Measurements from ENCODE around the gene UBTD1.
"Not testable (repeated sequence)": the region's sequence is repeated elsewhere in the genome, so short reads cannot be mapped to it uniquely, and the experiment has no call there.

UBTD1 gene

GRCh38 chr10:97573672-97574071, 74.9 kb downstream of the UBTD1 start:
- peaks cover 13% of the 10 kb centered on the region for H3K79me2 ChIP-seq (ENCODE audit: control insufficient read depth, insufficient read depth, low read length, poor library complexity)
- no peak overlapping the region for H3K4ac ChIP-seq (ENCODE audit: low read depth, low read length)
- H3K27me3 ChIP-seq (ENCODE audit: insufficient read depth, low read length), result no peaks in the 10 kb centered on the region
- no peak overlapping the region for H2AFZ ChIP-seq (ENCODE audit: insufficient read depth, low read length, poor library complexity)
- H4K8ac ChIP-seq (ENCODE audit: low read depth, low read length), result no peak overlapping the region
- no peak overlapping the region for H3K23ac ChIP-seq (ENCODE audit: low read length)
- H4K91ac ChIP-seq (ENCODE audit: low read depth, low read length), result no peak overlapping the region
- H3K79me1 ChIP-seq (ENCODE audit: low read length), result peaks cover 42% of the 10 kb centered on the region
- peaks cover 7 to 11% of the 10 kb centered on the region in 2 experiments for H3K36me3 ChIP-seq (ENCODE audit: control insufficient read depth in 1 of 2, insufficient read depth in 2 of 2, low read length in 2 of 2)
- no peak overlapping the region for H2AK5ac ChIP-seq (ENCODE audit: low read length)
- no peak overlapping the region for H2BK120ac ChIP-seq (ENCODE audit: insufficient read depth, low read length, poor library complexity)
- H3K4me1 ChIP-seq (ENCODE audit: control insufficient read depth in 1 of 2, insufficient read depth in 2 of 2, low read length in 2 of 2), result peaks cover 45 to 49% of the 10 kb centered on the region in 2 experiments
- H3K18ac ChIP-seq (ENCODE audit: low read length), result no peak overlapping the region
- H2BK12ac ChIP-seq (ENCODE audit: low read length), result peak overlapping the region; percentile 44
- no peak for DNase-seq
- H3K9me3 ChIP-seq (ENCODE audit: insufficient read depth, low read depth, low read length), result no peaks in the 10 kb centered on the region
- H3K4me3 ChIP-seq (ENCODE audit: low read depth, low read length), result no peak overlapping the region
- no CpG with 5 or more reads among the region's 2 CpGs for WGBS (ENCODE audit: extremely low coverage, insufficient coverage, insufficient read length)
- H3K9ac ChIP-seq (ENCODE audit: low read length), result no peak overlapping the region
- no peak overlapping the region for H3K4me2 ChIP-seq (ENCODE audit: low read length)
- no peak overlapping the region for H2BK5ac ChIP-seq (ENCODE audit: low read depth, low read length, poor library complexity)
- no peak overlapping the region for H3K14ac ChIP-seq (ENCODE audit: low read length)
- no peak overlapping the region for H4K12ac ChIP-seq (ENCODE audit: low read depth, low read length)
- no peak overlapping the region for H3K27ac ChIP-seq (ENCODE audit: low read depth, low read length)

GRCh38 chr10:97574374-97575126, 75.8 kb downstream of the UBTD1 start:
- Histone ChIP-seq H3K9me3 (ENCODE audit: insufficient read depth, low read depth, low read length) (no peaks in the 10 kb centered on the region), H2BK12ac (ENCODE audit: low read length) (peak overlapping the region; percentile 37), H3K4me2 (ENCODE audit: low read length) (peak overlapping the region; percentile 8), H4K12ac (ENCODE audit: low read depth, low read length) (no peak overlapping the region), H3K79me2 (ENCODE audit: control insufficient read depth, insufficient read depth, low read length, poor library complexity) (peaks cover 13% of the 10 kb centered on the region), H3K18ac (ENCODE audit: low read length) (no peak overlapping the region), H3K4ac (ENCODE audit: low read depth, low read length) (no peak overlapping the region), H4K8ac (ENCODE audit: low read depth, low read length) (peak overlapping the region; percentile 67), H3K27ac (ENCODE audit: low read depth, low read length) (peak overlapping the region; percentile 73), H3K36me3 (ENCODE audit: control insufficient read depth in 1 of 2, insufficient read depth in 2 of 2, low read length in 2 of 2) (peaks cover 5 to 8% of the 10 kb centered on the region in 2 experiments), H3K27me3 (ENCODE audit: insufficient read depth, low read length) (no peaks in the 10 kb centered on the region), H4K91ac (ENCODE audit: low read depth, low read length) (peak overlapping the region; percentile 87), H3K9ac (ENCODE audit: low read length) (no peak overlapping the region), H2AK5ac (ENCODE audit: low read length) (peak overlapping the region; percentile 59), H2BK120ac (ENCODE audit: insufficient read depth, low read length, poor library complexity) (peak overlapping the region; percentile 78), H2AFZ (ENCODE audit: insufficient read depth, low read length, poor library complexity) (no peak overlapping the region), H3K79me1 (ENCODE audit: low read length) (peaks cover 42% of the 10 kb centered on the region), H3K4me3 (ENCODE audit: low read depth, low read length) (no peak overlapping the region), H3K4me1 (ENCODE audit: control insufficient read depth in 1 of 2, insufficient read depth in 2 of 2, low read length in 2 of 2) (peaks cover 45 to 49% of the 10 kb centered on the region in 2 experiments), H3K14ac (ENCODE audit: low read length) (peak overlapping the region; percentile 42), H3K23ac (ENCODE audit: low read length) (no peak overlapping the region), H2BK5ac (ENCODE audit: low read depth, low read length, poor library complexity) (peak overlapping the region; percentile 63)
- DNase-seq, result peak; percentile 88 to 92
- no CpG with 5 or more reads among the region's 4 CpGs for WGBS (ENCODE audit: extremely low coverage, insufficient coverage, insufficient read length)

GRCh38 chr10:97575127-97575668, 76.5 kb downstream of the UBTD1 start:
- H3K79me1 ChIP-seq (ENCODE audit: low read length), result peaks cover 41% of the 10 kb centered on the region
- H4K91ac ChIP-seq (ENCODE audit: low read depth, low read length), result peak overlapping the region; percentile 50
- peak overlapping the region; percentile 85 for H2AK5ac ChIP-seq (ENCODE audit: low read length)
- DNase-seq, result no peak
- H3K9ac ChIP-seq (ENCODE audit: low read length), result no peak overlapping the region
- H2AFZ ChIP-seq (ENCODE audit: insufficient read depth, low read length, poor library complexity), result no peak overlapping the region
- no peak overlapping the region for H3K4me3 ChIP-seq (ENCODE audit: low read depth, low read length)
- peaks cover 13% of the 10 kb centered on the region for H3K79me2 ChIP-seq (ENCODE audit: control insufficient read depth, insufficient read depth, low read length, poor library complexity)
- H3K27ac ChIP-seq (ENCODE audit: low read depth, low read length), result peak overlapping the region; percentile 68
- H2BK12ac ChIP-seq (ENCODE audit: low read length), result peak overlapping the region; percentile 21
- no peak overlapping the region for H3K23ac ChIP-seq (ENCODE audit: low read length)
- H4K12ac ChIP-seq (ENCODE audit: low read depth, low read length), result no peak overlapping the region
- peaks cover 4 to 5% of the 10 kb centered on the region in 2 experiments for H3K36me3 ChIP-seq (ENCODE audit: control insufficient read depth in 1 of 2, insufficient read depth in 2 of 2, low read length in 2 of 2)
- H3K4ac ChIP-seq (ENCODE audit: low read depth, low read length), result peak overlapping the region; percentile 70
- peaks cover 42 to 46% of the 10 kb centered on the region in 2 experiments for H3K4me1 ChIP-seq (ENCODE audit: control insufficient read depth in 1 of 2, insufficient read depth in 2 of 2, low read length in 2 of 2)
- no peaks in the 10 kb centered on the region for H3K9me3 ChIP-seq (ENCODE audit: insufficient read depth, low read depth, low read length)
- H3K27me3 ChIP-seq (ENCODE audit: insufficient read depth, low read length), result no peaks in the 10 kb centered on the region
- H2BK5ac ChIP-seq (ENCODE audit: low read depth, low read length, poor library complexity), result peak overlapping the region; percentile 55
- H4K8ac ChIP-seq (ENCODE audit: low read depth, low read length), result peak overlapping the region; percentile 14
- H3K4me2 ChIP-seq (ENCODE audit: low read length), result no peak overlapping the region
- peak overlapping the region; percentile 78 for H2BK120ac ChIP-seq (ENCODE audit: insufficient read depth, low read length, poor library complexity)
- no CpG with 5 or more reads among the region's 6 CpGs for WGBS (ENCODE audit: extremely low coverage, insufficient coverage, insufficient read length)
- H3K14ac ChIP-seq (ENCODE audit: low read length), result peak overlapping the region; percentile 34
- H3K18ac ChIP-seq (ENCODE audit: low read length), result peak overlapping the region; percentile 49

GRCh38 chr10:97576487-97576886, 77.8 kb downstream of the UBTD1 start:
- not testable (repeated sequence) for H3K79me2 ChIP-seq (ENCODE audit: control insufficient read depth, insufficient read depth, low read length, poor library complexity); H3K27me3 ChIP-seq (ENCODE audit: insufficient read depth, low read length); H3K9ac ChIP-seq (ENCODE audit: low read length); H3K36me3 ChIP-seq (ENCODE audit: control insufficient read depth in 1 of 2, insufficient read depth in 2 of 2, low read length in 2 of 2); H2BK5ac ChIP-seq (ENCODE audit: low read depth, low read length, poor library complexity); H2BK12ac ChIP-seq (ENCODE audit: low read length); H2BK120ac ChIP-seq (ENCODE audit: insufficient read depth, low read length, poor library complexity); H3K14ac ChIP-seq (ENCODE audit: low read length); H4K8ac ChIP-seq (ENCODE audit: low read depth, low read length); H2AFZ ChIP-seq (ENCODE audit: insufficient read depth, low read length, poor library complexity); H3K23ac ChIP-seq (ENCODE audit: low read length); H2AK5ac ChIP-seq (ENCODE audit: low read length); H3K9me3 ChIP-seq (ENCODE audit: insufficient read depth, low read depth, low read length); H4K12ac ChIP-seq (ENCODE audit: low read depth, low read length); H3K4ac ChIP-seq (ENCODE audit: low read depth, low read length); H3K18ac ChIP-seq (ENCODE audit: low read length); H3K27ac ChIP-seq (ENCODE audit: low read depth, low read length); DNase-seq; H3K4me2 ChIP-seq (ENCODE audit: low read length); H3K4me3 ChIP-seq (ENCODE audit: low read depth, low read length)
- H3K4me1 ChIP-seq (ENCODE audit: control insufficient read depth in 1 of 2, insufficient read depth in 2 of 2, low read length in 2 of 2), result peaks cover 31 to 34% of the 10 kb centered on the region in 2 experiments
- peaks cover 30% of the 10 kb centered on the region for H3K79me1 ChIP-seq (ENCODE audit: low read length)
- peak overlapping the region; percentile 41 for H4K91ac ChIP-seq (ENCODE audit: low read depth, low read length)
- WGBS (ENCODE audit: extremely low coverage, insufficient coverage, insufficient read length), result no CpG with 5 or more reads among the region's 5 CpGs
